HG03139 (cell line): ENCODE results near the gene C20orf141.
"Not testable (repeated sequence)": the region's sequence is repeated elsewhere in the genome, so short reads cannot be mapped to it uniquely, and the experiment has no call there.

ENCODE experiments used
- ATAC-seq: cut with Tn5 transposase; IDR thresholded peaks from one replicate; pipeline ENCODE4 v1.9.1; 2021; ENCODE audit not compliant: unreplicated experiment

C20orf141 gene

DNA sequence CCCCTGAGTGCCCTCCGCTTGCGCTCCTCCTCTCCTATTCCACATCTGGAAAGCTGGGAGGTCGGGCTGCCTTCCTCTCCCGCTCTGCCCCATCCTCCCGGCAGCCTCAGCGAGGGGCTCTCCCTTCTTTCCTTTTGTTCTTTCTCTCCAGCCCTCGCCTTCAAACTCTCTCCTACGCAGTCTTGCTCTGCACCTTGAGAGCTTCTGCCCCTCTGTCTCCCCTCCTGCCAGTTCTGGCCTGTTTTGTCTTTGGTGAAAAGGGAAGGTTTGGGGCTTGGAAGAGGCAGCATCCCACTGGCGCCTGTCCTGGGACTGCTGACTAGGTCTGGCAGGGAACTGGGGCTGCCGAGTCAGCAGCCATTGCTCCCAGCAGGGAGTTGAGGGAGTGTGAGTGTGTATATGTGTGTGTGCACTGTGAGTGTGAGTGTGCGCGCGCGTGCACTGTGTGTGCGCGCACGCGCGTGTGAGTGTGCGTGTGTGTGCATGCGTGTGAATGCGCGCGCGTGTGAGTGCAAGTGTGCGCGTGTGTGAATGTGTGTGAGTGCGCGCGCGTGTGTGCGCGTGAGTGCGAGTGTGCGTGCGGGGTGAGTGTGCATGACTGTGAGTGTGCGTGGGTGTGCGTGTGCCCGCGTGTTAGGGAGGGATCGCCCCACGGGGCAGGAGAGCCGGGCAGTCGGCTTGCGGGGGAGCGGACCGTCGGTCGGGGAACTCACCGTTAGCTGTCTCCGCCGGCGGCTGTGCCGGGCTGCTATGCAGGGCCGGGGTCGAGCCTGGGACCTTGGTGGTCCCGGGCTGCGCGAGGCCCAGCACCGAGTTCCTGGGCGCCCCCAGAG is 14.9 kb upstream of the C20orf141 start:
- peak; percentile 6 for ATAC-seq

DNA sequence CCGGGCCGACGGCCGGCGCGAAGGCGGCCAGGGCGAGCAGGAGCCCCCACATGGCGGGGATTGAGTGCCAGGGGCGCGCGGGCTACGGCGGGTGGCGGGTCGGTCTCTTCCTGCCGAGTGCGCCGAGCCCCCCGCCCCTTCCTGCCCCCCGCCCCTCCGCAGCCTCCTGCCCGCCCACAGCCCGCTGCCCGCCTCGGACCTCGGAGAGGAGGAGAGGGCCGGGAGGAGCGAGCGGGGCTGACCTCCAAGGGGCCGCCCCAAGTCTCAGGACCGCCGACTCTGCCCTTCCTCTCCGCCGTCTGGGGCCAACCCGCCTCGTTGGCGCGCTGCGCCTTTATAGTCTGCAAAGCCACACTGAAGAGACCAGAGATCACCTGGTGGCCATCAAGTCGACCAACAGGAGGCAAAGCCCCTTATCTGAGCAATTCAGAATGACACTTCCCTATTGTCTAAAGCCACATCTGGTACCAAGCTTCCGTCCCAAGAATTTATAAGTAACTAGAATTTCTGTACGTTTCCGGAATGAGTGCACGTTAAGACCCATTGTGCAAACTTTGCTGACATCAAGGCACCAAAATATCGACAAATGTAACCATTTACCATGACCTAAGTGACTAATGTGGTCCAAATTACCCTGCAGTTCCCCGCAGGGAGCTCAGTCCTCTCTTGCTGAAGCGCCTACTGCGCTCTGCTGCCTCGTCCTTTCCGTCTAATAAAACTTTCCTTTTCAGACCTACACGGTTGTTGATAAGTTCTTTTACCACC is 14.1 kb upstream of the C20orf141 start, which contains the start of gene CPXM1:
Gene CPXM1, minus strand, starts transcription at position 107 of the 765 bp plus-strand sequence. Its CDS starts 55 bp downstream, at position 52.
- ATAC-seq, result peak; percentile 58

DNA sequence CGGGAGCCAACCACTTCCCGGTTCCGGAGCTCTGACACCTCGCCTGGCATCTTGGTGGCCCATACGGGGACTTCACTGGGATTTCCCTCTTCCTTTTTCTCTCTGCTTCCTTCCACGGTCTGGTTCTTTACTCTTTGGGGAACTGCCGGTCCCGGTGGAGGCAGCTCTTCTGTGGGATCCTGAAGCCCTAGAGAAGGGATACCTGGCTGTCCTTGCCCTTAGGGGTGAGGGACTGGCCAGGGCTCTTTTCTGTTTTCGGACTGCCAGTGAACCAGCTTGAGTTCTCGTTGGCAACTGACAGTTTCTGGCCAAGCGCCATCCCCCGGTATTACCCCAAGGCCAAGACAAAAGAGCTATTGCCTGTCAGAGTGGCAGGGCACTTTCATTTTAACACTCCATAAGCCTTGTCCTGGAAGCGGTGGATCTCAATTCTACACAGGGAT is 13.5 kb upstream of the C20orf141 start:
- no peak for ATAC-seq

DNA sequence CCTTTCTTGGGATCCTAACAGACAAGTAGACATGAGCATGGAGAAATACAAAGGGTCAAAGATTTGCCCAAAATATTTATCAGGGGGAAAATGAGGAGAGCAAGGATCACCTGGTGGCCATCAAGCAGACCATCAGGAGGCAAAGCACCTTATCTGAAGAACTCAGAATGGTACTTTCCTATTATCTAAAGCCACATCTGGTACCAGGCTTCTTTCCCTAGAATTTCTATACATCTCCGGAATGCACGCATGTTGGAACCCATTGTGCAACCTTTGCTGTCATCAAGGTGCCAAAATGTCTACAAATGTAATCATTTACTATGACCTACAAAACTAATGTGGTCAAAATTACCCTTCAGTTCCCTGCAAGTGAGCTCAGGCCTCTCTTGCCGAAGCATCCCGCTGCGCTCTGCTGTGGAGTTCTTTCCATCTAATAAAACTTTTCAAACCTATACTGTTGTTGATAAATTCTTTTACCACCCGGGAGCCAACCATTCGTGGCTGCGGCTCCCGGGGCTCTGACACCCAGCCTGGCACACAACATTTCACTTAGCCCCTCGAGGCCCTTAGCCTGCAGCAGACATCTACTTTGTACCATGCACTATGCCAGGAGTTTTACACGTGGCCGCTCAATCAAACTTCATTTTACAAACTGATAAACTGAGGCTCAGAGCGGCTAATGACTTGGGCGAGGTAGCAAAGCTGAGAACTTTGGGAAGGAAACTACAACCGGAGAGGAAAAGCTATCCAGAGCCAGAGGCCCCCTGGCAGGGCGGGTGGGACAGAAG is 10.6 kb upstream of the C20orf141 start:
- ATAC-seq, result no peak

DNA sequence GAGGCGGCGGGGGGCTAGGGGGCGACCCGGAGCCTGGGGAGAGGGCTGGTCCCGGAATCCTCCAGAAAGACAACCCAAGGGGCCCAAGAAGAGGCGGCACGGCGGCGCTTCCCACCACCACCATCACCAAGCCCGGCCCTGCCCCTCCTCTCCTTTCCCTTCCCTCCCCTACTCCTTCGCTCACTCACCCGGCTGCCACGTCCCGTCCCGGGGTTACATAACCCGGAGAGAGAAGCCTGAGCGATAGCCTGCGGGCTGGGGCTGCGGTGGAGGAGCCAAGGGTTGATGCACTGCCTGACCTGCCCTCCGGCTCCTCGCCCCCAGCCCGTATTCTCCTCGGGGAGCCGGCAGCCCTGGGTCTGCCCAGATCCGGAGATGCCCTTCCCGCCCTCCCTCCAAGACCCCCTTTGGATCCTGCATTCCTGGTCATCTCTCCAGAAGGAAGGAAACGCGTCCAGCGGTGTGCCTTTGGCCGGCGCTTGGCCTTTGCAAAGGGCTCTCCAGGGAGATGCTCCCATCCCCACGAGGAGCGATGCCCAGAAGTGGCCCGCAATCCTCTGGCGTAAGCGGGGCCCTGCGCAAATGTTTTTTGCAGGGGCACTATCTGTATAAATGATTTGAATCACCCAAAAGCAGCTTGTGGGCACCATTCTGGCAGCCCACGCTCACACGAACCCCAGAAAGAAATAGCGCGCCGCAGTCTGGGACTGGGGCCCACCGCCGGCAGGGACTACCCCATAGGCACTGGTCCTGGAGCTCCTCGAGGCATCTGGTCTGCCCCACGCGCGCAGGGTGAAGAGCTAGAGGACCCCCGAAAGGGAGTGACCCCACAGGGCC is 9.7 kb upstream of the C20orf141 start:
- no peak for ATAC-seq

DNA sequence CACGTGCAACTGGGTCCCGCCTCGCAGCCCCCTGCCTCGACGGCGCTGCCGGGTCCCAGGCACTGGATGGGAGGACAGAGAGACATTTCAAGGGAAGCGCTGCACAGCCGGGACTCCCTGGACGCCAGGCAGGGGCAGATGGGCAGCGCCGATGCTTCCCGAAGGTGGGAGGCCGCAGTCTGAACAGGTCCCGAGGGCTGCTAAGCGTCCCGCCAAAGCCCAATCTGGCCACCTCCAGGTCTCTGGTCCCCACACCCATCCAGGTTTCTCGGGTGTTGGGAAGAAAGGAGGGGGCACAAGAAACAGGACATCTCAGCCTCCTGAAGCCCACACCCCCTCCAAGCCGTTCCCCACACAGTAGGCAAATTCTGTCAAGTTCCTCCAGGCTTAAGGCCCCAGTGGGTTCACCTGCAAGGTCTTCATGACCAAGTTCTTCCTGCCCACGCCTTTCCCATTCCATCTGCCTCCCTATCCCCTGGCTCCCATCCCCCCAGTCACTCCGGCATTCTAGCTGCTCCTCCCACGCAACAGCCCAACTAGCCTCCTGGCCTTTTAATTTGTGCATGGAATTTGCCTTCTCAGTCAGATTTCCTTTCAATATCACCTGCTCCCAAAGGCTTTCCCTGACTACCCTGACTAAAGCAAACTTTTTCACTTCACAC is 9.0 kb upstream of the C20orf141 start:
- ATAC-seq, result no peak

DNA sequence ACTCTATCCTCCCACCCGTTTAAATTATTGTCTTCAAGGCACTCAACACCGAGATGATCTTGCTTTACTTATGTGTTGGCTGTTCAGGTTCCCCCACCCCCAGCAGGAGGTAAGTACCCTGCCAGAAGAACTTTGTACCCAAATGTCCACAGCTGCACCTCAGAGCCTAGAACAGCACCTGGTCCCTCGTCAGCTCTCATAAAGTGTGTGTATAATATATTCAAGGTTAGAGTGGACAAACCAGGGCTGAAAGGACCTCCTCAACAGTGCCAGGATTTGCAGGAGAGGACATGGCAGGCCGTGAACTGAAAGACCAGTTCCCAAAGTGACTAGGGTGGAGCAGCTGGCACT is 8.5 kb upstream of the C20orf141 start:
- ATAC-seq, result no peak

DNA sequence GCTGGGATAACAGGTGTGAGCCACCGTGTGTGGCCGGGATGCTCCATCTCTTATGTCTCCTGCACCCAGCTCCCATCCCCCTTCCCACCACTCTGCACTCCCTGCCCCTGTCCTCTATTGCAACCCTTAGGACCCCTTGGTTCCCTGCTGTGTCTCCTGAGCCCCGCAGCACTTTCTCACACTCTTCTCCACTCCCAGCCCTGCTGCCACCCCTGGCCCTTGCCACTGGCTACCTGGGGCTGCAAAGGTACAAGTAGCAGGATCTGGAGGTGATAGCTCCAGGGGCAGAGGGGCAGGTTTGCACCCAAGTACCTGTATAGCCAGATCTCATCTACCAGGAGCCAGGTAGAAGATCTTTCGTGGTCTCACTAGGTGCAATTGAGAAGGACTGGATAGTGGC is 7.8 kb upstream of the C20orf141 start:
- ATAC-seq, result no peak

DNA sequence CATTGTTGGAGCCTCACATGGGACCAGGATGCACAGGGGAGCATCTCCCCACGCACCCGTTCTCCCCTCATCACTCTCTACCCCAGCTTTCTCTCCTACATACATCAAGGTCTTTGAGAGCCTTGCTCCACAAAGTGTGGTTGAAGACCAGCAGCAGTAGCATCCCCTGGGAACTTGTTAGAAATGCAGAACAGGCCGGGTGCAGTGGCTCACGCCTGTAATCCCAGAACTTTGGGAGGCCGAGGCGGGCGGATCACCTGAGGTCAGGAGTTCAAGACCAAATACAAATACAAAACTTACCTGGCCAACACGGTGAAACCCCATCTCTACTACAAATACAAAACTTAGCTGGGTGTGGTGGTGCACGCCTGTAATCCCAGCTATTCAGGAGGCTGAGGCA is 6.9 kb upstream of the C20orf141 start:
- ATAC-seq, result not testable (repeated sequence)

DNA sequence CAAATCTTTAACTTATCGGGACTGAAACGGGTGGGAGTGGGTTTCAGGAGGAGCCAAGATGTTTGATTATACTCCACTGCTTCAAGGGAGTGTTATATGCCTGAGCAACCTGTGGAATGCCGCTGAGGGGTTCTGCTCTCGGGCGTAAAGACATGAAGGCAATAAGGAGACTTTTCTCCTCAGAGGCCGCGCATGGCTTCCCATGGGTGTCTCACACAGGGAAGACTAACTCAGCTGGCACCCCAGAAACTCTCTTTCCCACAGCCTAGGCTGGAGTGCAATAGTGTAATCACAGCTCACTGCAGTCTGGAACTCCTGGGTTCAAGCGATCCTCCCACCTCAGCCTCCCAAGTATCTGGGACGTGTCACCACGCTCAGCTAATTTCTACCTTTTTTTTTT is 5.1 kb upstream of the C20orf141 start:
- ATAC-seq, result no peak

DNA sequence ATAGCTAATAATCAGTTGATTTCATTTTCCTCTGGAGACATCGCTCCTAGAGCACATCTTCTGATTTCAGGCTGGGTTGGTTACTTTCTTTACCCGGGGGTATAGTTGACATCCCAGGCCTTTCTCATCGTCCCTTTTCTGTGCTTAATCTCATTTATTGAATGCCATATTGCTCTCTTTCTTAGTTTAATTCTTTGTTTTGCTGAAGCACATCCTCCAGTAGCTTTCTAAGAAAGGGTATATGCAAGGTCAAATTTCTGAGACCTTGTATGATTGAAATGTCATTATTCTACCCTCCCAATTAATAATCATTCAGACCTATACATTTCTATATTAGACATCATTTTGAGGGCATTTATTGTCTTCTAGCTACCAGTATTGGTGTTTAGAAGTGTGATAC is 2.6 kb upstream of the C20orf141 start:
- no peak for ATAC-seq

DNA sequence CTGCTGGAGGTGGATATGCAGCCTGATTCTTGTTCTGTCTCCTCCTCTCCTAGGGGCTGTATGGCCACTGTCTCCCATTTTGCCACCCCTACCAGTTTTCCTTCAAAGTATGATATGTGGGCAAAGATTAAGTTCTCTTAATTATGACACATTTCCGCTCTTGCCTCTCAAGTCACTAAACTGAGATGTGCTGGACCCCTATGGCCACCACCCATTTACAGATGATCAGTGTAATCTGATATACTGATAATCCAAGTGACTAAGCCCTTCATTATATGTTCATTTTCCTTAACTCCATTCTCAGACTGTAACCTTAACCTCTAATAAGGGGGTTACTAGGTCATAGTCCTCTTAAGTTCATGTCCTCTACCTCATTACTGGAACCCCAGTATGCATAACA is 711 bp upstream of the C20orf141 start:
- ATAC-seq, result no peak

DNA sequence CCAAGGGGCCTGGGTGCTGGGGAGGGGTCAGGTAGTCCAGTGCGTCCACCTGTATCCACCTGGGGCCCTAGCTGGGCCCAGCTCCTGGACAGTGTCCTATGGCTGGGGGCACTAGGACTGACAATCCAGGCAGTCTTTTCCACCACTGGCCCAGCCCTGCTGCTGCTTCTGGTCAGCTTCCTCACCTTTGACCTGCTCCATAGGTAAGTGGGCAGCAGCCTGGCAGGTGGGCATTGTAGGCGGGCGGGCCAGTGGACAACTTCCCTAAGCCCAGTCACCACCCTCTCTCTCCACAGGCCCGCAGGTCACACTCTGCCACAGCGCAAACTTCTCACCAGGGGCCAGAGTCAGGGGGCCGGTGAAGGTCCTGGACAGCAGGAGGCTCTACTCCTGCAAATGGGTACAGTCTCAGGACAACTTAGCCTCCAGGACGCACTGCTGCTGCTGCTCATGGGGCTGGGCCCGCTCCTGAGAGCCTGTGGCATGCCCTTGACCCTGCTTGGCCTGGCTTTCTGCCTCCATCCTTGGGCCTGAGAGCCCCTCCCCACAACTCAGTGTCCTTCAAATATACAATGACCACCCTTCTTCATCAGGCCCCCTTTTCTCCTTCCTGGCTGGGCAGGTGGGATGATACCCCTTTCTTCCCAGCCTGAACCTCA is 584 bp downstream of the C20orf141 start:
- ATAC-seq, result no peak

DNA sequence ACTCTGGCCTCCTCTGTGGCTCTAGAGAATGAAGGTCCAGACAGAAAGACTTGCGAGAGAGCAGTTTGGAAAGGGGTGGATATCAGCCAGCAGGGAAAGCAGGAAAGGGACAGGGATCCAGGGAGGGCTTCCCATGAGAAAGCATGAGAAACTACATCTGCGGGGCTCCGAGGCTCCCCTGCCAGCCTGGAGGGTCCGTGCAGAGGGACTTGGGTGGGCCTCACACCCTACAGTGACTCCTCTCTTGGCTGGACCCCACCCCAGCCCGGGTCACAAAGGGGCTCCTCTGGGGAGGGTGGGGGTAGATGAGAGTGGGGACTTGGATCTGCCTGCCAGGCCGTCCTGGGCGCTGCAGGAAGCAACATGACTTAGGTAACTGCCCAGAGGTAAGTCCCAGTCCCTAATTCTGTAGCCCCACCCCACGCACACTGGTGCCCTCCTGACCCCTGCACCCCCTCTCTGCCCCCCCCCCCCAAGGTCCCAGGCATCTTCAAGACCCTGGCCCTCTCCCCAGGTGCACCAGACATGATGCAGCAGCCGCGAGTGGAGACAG is 1.3 kb downstream of the C20orf141 start, which contains the start of gene TMEM239:
Gene TMEM239, plus strand, starts transcription at position 335 of the 553 bp plus-strand sequence. Its CDS starts 191 bp downstream, at position 526.
- no peak for ATAC-seq

DNA sequence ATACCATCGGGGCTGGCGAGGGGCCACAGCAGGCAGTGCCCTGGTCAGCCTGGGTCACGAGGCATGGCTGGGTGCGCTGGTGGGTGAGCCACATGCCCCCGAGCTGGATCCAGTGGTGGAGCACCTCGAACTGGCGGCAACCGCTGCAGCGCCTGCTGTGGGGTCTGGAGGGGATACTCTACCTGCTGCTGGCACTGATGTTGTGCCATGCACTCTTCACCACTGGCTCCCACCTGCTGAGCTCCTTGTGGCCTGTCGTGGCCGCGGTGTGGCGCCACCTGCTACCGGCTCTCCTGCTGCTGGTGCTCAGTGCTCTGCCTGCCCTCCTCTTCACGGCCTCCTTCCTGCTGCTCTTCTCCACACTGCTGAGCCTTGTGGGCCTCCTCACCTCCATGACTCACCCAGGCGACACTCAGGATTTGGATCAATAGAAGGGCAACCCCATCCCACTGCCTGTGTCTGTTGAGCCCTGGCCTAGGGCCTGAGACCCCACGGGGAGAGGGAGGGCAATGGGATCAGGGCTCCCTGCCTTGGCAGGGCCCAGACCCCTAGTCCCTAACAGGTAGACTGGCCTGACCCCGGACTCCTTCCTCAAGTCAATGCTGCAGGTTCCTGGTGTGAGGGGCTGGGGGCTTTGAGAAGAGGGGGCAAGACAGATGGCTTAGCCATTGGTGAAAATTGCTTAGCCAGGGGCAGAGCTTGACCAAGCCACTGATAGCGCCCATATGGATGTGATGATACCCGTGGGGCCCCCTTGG is 2.0 kb downstream of the C20orf141 start:
- no peak for ATAC-seq

DNA sequence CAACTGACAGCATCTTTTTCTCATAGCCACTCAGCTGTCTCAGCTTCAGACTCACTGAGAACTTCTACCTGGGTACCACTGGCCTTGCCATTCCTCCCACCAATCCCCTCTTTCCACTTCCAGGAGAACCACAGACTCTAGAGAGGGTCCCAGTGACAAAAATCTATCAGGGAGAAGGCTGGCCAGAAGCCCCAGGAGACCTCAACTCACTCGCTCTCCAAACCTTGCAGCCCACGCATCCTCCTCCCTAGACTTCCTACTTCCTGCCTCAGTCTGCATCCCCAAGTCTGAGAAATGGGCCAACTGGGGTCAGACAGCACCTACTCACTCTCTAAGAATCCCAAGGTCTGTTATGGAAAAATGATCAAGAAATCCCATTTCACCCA is 2.5 kb downstream of the C20orf141 start:
- no peak for ATAC-seq

DNA sequence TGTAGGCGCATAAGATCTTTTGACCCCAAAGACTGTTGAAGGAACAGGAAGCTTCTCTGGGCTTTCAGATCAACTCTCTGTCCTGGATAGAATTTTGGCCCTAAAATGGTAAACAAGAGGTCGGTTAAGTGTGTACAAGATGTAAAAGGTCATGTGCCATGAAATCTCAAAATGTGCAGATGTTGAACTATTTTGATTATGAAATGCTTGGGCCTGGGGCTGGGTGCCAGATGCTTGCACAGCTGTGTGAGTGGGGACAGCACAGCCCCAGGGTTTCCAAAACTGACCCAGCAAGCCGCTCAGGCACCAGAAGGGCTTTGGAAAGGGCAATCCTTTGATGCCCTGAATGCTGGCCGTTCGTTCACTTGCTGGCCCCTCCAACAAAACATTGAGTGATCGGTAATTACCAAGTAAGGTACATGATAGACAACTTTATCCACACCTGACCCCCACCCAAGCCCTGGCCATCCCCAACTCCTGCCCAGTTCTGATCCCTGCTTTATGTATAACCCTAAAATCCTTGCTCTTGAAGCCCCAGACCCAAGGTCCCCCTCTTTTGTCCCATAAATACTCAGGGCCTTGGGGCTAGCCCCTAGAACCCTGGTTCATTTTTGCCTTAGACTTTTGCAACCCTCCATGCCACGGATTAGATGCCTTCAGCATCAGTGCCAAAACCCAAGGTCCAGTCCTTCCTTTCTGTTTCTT is 3.3 kb downstream of the C20orf141 start:
- ATAC-seq, result no peak
